Epidermal melanocyte (primary cell): Measurements from ENCODE around the gene FRRS1L.

Source experiments
- DNase-seq: peaks from one replicate; pipeline ENCODE4 v3.0.0; 2011; ENCODE audit warnings: low spot score; ENCODE audit not compliant: insufficient read length

FRRS1L gene

GRCh38 chr9:109176963-109177362 is 9.9 kb upstream of the FRRS1L start:
- DNase-seq: no peak

DNA sequence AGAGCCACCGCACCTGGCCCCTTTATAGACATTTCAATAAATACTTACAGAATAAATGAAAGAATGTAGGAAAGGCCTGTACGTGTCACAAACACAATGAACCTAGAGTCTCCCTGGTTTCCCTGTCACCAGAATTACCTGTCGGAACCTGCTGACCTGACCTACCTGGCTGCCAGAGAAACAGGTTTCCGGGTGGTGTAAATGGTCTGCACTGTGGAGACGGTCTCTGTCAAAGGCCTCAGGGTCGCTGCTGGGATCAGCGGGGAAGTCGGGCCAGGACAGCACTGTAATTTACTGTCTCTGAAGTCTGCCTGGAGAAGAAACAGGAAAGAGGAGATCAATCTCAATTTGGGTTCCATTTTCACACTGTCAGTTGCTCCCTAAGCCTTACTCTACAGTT is 9.3 kb upstream of the FRRS1L start:
- no peak for DNase-seq

DNA sequence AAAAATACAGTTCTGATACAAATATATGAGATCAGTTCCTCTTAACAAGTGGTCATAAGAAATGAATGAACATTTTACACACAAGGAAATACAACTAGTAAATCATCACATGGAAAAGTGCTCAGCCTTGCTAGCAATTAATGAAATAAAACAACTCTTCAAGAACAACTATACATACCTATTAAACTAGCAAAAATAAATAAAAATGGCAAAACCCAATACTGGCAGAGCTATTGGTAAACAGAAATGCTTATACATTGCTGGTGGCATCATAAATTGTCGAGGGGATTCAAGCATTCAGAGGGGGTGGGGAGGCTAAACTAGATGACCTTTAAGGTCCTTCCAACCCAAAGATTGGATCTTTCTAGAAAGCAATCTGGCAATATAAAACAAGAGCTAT is 5.9 kb upstream of the FRRS1L start:
- DNase-seq: no peak

DNA sequence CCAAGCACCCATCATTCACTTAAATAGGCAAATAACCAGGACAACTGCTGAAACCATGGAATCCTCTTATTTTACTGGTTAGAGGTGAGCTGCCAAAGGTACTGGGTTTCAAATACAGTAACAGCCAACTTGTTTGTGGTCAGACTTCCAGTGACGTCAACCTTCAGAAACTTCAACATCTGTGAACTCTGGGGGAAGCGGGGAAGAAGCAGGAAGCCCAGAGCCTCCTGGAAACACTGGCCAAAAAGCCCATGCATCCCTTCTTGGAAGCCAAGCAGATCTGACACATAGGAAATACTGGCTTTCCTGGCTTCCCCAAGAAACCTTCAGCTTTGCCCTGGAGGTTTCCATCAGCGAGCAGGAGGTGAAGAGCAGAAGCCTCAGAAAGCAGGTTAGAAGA is 4.9 kb upstream of the FRRS1L start:
- DNase-seq: no peak

DNA sequence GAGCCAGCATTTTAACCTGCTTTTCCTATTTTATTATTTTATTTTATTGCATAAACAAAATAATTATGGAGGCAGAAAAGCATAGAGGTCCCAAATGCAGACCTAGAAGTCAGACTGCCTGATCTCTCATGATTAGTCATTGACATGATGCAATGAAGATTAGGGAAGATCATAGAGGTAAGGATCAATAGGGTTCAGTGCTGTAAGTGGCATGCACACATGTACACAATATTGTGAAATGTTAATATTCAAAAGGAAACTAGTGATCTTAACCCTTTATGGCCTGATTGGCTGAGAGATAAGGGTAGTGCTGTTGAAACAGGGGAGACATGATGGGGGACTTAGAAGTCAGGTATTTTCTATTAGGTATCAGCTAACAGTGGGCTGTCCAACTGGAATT is 1.1 kb upstream of the FRRS1L start:
- no peak for DNase-seq

GRCh38 chr9:109167716-109168115 is 667 bp upstream of the FRRS1L start:
- no peak for DNase-seq

- DNase-seq: no peak
Measured at GRCh38 chr9:109166171-109166770, 778 bp downstream of the FRRS1L start.

DNA sequence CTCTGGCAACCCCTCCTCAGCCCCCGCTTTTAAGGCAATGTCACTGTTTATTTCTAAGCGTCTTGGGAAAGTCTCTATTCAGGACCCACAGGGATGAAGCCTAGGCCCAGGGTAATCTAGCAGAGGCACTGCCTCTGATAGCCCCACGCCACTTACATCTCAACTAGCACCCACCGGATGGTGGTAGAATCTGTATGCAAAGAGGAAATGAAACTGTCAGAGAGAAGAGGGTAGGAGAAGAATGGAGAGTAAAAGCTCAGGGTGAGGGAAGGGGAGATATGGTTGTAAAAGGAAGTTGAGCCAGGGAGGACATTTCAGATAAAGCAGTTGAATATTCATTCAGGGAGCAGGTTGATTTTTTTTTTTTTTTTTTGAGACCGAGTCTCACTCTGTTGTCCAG is 3.0 kb downstream of the FRRS1L start:
- DNase-seq: no peak

DNA sequence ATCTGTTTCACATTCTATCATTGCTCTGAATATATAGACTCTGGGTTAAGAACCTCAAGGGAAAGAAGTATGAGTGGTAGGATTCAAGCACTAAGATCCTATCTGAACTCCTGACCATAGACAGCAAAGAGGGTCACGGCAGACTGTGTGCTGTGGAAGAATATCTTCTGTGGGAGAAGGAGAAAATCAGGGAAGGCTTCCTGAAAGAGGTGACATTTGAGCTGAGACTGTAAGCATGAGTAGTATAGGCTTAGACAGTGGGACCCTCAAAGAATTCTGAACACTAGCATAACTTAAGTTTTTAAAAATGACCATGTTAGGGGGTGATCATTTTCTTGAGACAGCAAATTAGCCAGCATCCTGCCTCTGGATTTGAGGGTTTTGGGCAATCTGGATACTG is 3.9 kb downstream of the FRRS1L start:
- DNase-seq: no peak

DNA sequence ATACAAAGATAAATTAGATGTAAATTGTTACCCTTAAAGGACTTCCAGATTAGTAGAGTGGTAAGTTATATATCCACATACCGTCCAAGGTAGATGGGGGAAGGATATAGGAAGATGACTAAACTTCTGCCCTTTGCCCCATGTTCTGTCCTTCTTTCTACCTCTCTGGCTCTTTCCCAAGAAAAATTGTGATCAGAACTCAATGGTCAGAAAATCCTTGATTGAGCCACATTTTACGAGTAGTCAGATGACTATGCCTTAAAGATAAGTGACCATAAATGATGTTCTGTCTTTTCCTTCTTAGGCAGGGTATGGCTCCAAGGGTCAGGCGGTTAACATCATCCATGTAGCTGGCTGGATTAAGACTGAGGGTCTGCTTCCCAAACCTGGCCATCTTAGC is 4.4 kb downstream of the FRRS1L start:
- DNase-seq: no peak

GRCh38 chr9:109161471-109161870 is 5.6 kb downstream of the FRRS1L start:
- DNase-seq: no peak

DNA sequence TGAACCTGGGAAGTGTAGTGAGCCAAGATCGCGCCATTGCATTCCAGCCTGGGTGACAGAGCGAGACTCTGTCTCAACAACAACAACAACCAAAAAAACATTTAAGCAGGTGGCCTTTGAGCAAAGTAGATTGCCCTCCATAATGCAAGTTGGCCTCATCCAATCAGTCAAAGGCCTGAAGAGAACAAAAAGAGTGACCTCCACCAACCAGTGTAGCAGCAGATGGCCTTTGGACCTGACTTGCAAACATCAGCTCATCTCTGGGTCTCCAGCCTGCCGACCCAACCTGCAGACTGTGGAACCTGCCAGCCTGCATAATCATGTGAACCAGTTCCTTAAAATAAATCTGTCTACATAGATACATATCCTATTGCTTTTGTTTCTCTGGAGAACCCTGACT is 7.5 kb downstream of the FRRS1L start:
- no peak for DNase-seq

- no peak for DNase-seq
Measured at GRCh38 chr9:109158651-109159050, 8.4 kb downstream of the FRRS1L start.

DNA sequence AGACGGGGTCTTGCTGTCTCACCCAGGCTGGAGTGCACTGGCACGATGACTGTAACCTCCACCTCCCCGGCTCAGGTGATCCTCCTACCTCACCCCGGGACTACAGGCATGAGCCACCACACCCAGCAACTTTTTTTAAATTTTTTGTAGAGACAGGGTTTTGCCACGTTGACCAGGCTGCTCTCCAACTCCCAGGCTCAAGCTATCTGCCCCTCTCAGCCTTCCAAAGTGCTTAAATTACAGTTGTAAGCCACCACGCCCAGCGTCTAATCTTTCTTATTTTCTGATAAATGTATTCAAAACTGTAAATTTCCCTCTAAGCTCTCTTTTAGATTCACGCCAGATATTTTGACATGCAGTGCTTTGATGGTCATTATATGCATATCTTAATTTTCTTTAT is 10.3 kb downstream of the FRRS1L start:
- DNase-seq: no peak

DNA sequence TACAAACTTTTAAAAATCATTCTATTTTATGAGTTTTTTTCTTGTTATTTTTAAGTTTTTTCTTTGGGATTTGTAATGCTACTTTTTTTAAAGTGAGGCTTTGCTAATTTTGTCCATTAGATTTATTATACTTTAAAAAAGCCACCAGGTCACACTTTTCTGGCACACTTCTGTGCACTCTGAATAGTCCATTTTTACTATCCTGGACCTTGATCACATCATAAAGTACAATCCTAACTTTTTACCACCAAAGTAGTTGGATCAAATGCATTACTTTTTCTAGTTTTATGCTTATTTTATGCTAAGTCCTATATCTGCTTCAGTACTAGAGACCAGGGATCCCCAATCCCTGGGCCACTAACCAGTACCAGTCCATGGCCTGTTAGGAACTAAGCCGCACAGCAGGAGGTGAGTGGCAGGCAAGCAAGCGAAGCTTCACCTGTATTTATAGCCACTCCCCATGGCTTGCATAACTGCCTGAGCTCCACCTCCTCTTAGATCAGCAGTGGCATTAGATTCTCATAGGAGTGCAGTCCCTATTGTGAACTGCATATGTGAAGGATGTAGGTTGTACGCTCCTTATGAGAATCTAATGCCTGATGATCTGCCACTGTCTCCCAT is 16.0 kb downstream of the FRRS1L start:
- no peak for DNase-seq

GRCh38 chr9:109149722-109150121 is 17.3 kb downstream of the FRRS1L start:
- DNase-seq: no peak

- no peak for DNase-seq
Measured at GRCh38 chr9:109149089-109149488, 18.0 kb downstream of the FRRS1L start.

DNA sequence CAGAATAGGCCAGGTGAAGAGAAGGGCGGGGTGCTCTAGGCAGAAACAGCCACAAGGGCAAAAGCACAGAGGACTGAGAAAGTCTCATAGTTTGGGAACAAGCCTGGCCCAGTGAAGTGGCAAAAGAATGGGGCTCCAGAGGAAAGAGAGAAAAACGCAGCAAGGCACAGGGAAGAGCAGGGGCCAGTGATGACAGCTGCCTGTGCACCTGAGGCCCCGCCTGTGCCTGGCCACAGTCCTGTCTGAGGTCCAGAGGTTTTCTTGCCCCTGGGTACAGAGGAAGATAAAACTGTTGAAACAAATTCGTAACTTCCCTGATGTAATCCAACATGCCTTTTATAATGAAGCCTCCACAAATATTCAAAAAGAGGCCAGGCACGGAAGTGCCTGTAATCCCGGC is 22.0 kb downstream of the FRRS1L start:
- no peak for DNase-seq

DNA sequence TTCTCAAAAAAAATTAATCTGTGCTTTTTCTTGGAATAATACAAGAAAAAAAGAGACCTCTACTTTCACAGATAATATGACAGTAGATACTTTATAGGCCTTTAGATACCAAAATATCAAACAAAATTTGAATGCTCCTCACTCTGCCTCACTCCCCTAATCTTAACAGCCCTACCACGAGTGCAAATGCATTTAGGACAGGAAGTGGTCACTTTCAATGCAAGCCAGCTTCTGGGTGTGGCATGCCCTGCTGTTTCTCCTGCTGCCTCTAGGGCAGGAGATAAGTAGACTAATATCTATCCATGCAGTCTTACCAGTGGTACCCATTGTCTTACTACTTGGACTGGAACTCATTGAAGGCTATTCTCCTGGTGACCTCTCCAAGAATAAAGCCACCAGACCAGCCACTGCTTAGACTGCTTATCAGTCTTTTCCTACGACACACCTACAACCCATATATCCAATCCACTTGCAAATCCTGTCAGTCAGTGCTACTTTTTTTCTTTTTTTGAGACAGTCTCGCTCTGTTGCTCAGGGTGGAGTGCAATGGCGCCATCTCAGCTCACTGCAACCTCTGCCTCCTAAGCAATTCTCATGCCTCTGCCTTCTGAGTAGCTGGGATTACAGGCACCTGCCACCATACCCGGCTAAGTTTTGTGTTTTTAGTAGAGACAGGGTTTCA is 23.0 kb downstream of the FRRS1L start:
- DNase-seq: no peak

- no peak for DNase-seq
Measured at GRCh38 chr9:109141375-109141774, 25.7 kb downstream of the FRRS1L start.

DNA sequence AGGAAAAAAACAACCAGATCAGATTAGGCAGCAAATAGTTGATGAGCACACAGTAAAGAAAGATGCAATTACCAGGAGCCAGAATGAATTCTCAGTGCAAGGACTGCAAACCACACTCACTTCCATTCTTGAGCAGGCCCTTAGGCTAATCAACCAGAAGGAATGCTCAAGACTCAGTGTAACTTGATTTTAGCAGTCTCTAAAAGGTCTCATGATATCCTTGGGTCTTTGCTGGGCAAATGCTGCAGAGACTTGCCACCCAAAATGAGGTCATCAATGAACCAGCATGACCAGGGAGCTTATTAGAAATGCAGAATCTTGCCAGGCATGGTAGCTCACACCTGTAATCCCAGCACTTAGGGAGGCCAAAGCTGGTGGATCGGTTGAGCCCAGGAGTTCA is 27.2 kb downstream of the FRRS1L start:
- no peak for DNase-seq

- no peak for DNase-seq
Measured at GRCh38 chr9:109138421-109138820, 28.6 kb downstream of the FRRS1L start.

DNA sequence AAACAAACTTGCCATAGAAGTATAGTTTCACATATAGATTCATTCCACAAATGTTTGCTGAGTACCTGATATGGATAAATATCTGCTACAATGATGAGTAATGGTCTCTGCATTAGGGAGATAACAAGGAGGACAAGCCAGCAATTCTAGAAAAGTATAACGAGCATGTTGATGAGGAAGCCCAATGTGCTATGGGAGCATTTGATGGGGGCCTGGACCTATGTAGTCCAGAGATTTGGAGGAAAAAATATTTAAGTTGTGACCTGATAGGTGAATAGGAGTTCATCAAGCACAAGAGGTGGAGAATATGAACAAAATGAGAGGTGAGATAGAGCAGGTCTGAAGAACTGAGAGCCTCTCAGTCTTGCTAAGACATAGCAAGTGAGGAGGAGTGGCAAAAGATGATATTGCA is 32.9 kb downstream of the FRRS1L start:
- no peak for DNase-seq
